Measurements from ENCODE around the gene BAD. TPM values are rescaled to one million over a fixed set of nuclear protein-coding genes. Genes with fewer than 3 reads are reported as not detected.

Gene BAD
- total RNA-seq, 1 experiment from 2014 or later, result 48.4 TPM

DNA sequence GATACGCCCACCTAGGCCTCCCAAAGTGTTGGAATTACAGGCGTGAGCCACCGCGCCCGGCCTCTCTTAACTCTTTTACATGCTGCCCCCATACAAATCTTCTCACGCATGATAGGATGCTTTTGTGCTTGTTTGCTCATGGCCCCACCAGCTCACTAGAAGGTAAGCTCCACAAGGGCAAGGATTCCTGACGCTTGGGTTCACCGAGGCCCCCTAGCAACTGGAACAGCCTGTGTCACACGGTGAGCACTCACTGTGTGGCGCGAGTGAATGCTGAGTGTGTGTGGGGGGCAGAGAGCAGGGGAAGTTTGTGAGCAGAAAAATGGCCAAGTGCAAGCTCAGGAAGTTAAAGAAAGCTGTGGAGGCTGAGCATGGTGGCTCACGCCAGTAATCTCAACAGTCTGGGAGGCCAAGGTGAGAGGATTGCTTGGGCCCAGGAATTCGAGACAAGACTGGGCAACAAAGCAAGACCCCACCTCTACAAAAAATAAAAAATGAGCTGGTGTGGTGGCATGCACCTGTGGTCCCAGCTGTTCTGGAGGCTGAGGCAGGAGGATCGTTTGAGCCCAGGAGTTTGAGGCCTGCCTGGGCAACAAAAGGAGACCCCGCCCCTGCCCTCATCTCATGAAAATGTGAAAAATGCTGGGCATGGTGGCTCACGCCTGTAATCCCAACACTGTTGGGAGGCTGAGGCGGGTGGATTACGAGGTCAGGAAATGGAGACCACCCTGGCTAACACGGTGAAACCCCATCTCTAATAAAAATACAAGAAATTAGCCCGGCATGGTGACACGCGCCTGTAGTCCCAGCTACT, 2.3 kb downstream of the BAD start:
- BruUV-seq (replicated peaks), result no TSS peak
- H3K9me3 ChIP-seq (ENCODE audit: low read depth, low read length, poor library complexity, severe bottlenecking), result no peaks in the 10 kb centered on the region
- H3K27me3 ChIP-seq (replicated peaks; ENCODE audit: insufficient read depth, low read depth, low read length, poor library complexity), result no peaks in the 10 kb centered on the region
- H3K27ac ChIP-seq (ENCODE audit: low read depth, low read length, poor library complexity, severe bottlenecking), result no peak overlapping the region
- H3K4me3 ChIP-seq (ENCODE audit: low read depth, low read length, poor library complexity, severe bottlenecking), result no peak overlapping the region
- ChIA-PET POLR2A (ENCODE audit: low non-redundant PET) (no interaction called here), CTCF (interaction anchor here (1.2 kb wide), 1 partner anchor 19 kb away, joined by 3 read pairs; no protein-coding TSS in a partner anchor)
- H3K4me1 ChIP-seq (ENCODE audit: insufficient read depth, low read length, poor library complexity, severe bottlenecking), result peaks cover 13% of the 10 kb centered on the region
- intact Hi-C loops (cut with micrococcal nuclease; ENCODE audit: unreplicated experiment), result no loop called here
- TF ChIP-seq CTCF (conservative IDR thresholded peaks at IDR 0.05; ENCODE audit: low read depth, low read length) (no peak), EZH2 (IDR thresholded peaks at IDR 0.05; ENCODE audit: borderline replicate concordance, low read depth, low read length, poor library complexity, severe bottlenecking) (no peak)
- DNase-seq (ENCODE audit: low spot score), result no peak
- peaks cover 16% of the 10 kb centered on the region for H3K36me3 ChIP-seq (ENCODE audit: insufficient read depth, low read length, poor library complexity, severe bottlenecking)

DNA sequence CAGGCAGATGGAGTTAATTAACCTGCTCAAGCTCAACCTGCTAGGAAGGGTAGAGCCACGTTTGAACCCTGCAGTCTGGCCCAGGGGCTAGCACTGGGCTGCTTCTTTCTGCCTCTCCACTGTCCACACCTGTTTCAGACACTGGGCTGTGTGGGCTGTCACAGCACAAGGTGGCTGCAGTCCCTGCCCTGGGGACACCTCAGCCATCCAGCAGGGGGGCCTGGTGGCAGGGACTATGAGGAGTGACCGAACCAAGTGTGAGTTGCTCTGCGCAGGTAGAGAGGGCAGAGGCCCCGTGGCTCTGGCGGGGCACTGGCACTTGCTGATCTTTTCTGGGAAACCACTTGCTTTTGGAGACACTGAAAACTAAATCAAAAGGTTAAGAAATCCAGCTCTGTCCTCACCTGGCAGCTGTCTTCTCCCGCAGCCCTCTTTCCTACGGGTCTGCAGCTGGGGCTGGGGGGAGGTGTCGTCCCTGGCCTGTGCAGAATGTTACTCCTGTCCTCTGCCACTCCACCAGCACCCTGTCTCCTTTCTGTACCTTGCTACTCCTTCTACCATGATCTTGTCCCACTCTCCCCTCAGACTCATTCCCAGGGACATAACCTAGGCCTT, 5.8 kb downstream of the BAD start:
- Histone ChIP-seq H3K4me1 (ENCODE audit: insufficient read depth, low read length, poor library complexity, severe bottlenecking) (no peaks in the 10 kb centered on the region), H3K27ac (ENCODE audit: low read depth, low read length, poor library complexity, severe bottlenecking) (no peak overlapping the region), H3K4me3 (ENCODE audit: low read depth, low read length, poor library complexity, severe bottlenecking) (no peak overlapping the region), H3K36me3 (ENCODE audit: insufficient read depth, low read length, poor library complexity, severe bottlenecking) (peaks cover 16% of the 10 kb centered on the region), H3K27me3 (replicated peaks; ENCODE audit: insufficient read depth, low read depth, low read length, poor library complexity) (no peaks in the 10 kb centered on the region), H3K9me3 (ENCODE audit: low read depth, low read length, poor library complexity, severe bottlenecking) (no peaks in the 10 kb centered on the region)
- DNase-seq (ENCODE audit: low spot score), result no peak
- CTCF ChIA-PET, result interaction anchor here (0.7 kb wide), 2 partner anchors 77 to 1501 kb away, joined by 3 to 12 read pairs; no protein-coding TSS in a partner anchor
- no TSS peak for BruUV-seq (replicated peaks)
- no peak for TF ChIP-seq CTCF (conservative IDR thresholded peaks at IDR 0.05; ENCODE audit: low read depth, low read length)
- no peak for TF ChIP-seq EZH2 (IDR thresholded peaks at IDR 0.05; ENCODE audit: borderline replicate concordance, low read depth, low read length, poor library complexity, severe bottlenecking)
- intact Hi-C loops (cut with micrococcal nuclease; ENCODE audit: unreplicated experiment), result no loop called here
- POLR2A ChIA-PET (ENCODE audit: low non-redundant PET), result no interaction called here

DNA sequence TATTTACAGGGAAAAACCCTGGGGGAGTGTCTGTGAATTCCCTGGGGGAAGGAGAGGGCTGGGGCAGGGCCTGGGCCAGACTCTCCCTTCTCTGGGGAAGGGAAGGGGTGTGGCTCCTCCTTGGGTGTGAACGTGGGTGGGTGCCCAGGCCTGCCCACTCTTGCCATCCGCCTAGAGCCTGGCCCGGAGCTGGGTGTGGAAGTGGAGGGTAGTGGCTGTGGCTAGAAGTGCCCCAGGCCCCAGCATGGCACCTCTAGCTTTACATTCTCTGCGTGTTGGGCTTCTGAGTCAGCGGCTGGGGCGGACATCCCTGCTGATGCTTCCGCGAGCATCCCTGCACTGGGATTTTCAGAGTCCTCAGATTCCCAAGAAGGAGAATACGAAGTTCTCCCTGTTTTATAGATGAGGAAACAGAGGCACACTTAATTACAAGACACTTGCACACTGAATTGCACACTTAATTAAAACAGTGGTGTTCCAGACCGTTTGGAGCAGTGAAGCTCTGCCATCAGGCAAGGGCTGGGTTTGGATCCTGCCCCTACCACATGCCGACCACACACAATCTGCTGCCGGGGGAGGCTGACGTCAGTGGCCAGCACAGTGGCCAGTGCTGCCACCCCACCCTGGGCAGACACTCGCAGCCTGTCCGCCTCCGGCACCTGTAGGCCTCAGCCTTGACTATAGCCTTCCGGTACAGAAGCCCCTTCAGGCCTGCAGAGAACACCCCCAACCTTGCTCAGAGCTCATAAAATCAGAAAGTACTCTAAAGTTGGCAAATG, 7.6 kb downstream of the BAD start:
- ChIA-PET POLR2A (ENCODE audit: low non-redundant PET) (no interaction called here), CTCF (no interaction called here)
- Histone ChIP-seq H3K36me3 (ENCODE audit: insufficient read depth, low read length, poor library complexity, severe bottlenecking) (peaks cover 10% of the 10 kb centered on the region), H3K4me3 (ENCODE audit: low read depth, low read length, poor library complexity, severe bottlenecking) (no peak overlapping the region), H3K27me3 (replicated peaks; ENCODE audit: insufficient read depth, low read depth, low read length, poor library complexity) (no peaks in the 10 kb centered on the region), H3K4me1 (ENCODE audit: insufficient read depth, low read length, poor library complexity, severe bottlenecking) (peaks cover 3% of the 10 kb centered on the region), H3K27ac (ENCODE audit: low read depth, low read length, poor library complexity, severe bottlenecking) (no peak overlapping the region), H3K9me3 (ENCODE audit: low read depth, low read length, poor library complexity, severe bottlenecking) (no peaks in the 10 kb centered on the region)
- no peak for DNase-seq (ENCODE audit: low spot score)
- BruUV-seq (replicated peaks), result no TSS peak
- TF ChIP-seq CTCF (conservative IDR thresholded peaks at IDR 0.05; ENCODE audit: low read depth, low read length) (no peak), EZH2 (IDR thresholded peaks at IDR 0.05; ENCODE audit: borderline replicate concordance, low read depth, low read length, poor library complexity, severe bottlenecking) (no peak)
- intact Hi-C loops (cut with micrococcal nuclease; ENCODE audit: unreplicated experiment), result no loop called here
